HG03045 (cell line): ENCODE measurements around the gene NLRP9.

Source experiments
- ATAC-seq: cut with Tn5 transposase; IDR thresholded peaks from one replicate; pipeline ENCODE4 v1.9.1; 2021; ENCODE audit warnings: mild to moderate bottlenecking, moderate library complexity; ENCODE audit not compliant: unreplicated experiment

Gene NLRP9

GRCh38 chr19:55704494-55705245 is 33.5 kb downstream of the NLRP9 start:
- ATAC-seq: no peak

- ATAC-seq: no peak
Measured at GRCh38 chr19:55703790-55704215, 34.4 kb downstream of the NLRP9 start.

- no peak for ATAC-seq
Measured at GRCh38 chr19:55702131-55702627, 36.0 kb downstream of the NLRP9 start.

DNA sequence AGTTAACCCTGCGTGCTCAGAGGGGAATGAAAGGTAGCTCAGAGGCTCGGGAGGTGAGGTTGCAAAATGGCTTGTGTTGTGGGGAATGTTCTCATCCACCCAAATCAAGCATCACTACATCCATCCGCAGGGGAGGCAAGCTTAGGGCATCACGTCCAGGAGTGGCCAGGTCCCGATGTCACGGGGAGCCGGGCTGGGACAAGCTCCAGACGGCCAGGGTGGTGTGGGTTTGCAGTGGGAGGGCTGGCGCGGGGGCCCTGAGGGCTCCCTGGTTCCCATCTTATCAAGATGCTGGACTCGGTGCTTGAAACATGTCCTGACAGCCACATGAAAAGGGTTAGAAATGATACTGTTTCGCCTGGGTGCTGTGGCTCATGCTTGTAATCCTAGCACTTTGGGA is 37.4 kb downstream of the NLRP9 start:
- ATAC-seq: no peak

DNA sequence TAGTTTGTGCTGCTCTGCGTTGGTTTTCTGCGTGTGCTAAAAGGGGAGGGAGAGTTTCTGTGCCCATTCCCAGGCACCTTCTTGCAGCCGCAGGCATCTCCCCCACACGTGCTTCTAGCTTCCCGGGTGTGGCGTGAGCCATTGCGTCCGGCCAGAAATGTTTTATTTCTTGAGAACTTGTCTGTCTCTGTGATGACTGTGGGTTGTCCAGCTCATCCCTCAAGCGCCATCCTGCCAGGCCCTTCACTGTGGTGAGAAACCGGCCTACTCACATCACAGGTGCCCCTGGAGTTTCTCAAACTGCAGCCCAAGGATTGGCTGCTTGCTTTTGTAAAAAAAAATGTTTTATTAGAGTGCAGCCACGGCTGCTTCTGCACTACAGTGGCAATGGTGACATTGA is 39.0 kb downstream of the NLRP9 start:
- ATAC-seq: no peak

GRCh38 chr19:55698256-55698655 is 39.9 kb downstream of the NLRP9 start:
- ATAC-seq: no peak

- ATAC-seq: no peak
Measured at GRCh38 chr19:55697698-55698097, 40.5 kb downstream of the NLRP9 start.

DNA sequence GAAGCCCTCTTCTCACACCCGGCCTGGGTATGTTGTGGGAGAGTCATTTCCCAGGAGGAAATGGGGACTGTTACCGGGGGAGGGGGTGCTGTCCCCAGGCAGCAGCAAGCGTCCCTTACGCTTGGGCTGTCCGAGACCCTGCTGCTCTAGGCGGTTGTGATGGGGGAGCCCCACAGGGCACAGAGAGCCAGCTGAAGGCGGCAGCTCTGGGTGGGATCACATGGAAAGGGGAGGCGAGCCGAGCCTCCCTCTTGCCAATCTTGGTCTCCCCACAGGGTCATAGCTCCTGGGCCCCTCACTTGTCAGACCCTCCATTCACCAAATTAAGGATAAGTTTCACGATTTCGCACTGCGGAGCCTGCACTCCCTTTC is 41.1 kb downstream of the NLRP9 start:
- ATAC-seq: no peak

DNA sequence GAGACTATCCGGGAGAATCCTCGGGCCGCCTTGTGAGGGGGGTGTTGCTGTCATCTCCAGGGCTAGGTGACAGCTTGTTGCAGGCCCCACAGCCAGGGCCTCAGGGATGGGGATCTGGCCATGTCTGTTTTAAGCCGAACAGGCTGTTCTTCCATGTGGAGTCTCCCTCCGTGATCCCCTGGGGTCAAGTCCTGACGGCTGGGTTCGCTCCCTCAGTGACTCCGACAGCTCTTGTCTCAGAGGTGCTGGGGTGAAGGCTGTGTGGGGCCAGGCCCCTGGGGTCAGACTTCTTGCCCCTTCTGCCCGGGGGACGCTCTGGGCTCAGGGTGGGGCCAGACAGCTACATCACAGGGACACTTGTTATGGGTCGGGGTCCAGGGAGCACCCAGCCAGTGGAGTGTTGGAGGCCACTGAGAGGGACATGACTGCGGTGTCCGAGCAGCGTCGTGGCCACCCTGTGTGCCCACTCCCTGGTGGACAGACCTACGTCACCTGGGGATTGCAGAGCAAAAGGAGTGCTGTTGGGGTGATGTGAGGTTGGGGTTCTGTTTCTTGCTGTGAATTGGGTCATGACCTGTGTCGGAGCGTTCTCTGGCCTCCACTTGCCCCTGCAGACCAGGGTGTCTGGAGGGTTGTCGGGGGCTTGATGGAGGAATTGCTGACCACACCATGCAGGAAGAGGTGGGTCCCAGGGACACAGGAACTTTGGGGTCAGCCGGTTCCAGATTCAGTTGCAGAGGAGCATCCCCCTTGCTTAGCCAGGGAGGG is 41.7 kb downstream of the NLRP9 start:
- no peak for ATAC-seq

DNA sequence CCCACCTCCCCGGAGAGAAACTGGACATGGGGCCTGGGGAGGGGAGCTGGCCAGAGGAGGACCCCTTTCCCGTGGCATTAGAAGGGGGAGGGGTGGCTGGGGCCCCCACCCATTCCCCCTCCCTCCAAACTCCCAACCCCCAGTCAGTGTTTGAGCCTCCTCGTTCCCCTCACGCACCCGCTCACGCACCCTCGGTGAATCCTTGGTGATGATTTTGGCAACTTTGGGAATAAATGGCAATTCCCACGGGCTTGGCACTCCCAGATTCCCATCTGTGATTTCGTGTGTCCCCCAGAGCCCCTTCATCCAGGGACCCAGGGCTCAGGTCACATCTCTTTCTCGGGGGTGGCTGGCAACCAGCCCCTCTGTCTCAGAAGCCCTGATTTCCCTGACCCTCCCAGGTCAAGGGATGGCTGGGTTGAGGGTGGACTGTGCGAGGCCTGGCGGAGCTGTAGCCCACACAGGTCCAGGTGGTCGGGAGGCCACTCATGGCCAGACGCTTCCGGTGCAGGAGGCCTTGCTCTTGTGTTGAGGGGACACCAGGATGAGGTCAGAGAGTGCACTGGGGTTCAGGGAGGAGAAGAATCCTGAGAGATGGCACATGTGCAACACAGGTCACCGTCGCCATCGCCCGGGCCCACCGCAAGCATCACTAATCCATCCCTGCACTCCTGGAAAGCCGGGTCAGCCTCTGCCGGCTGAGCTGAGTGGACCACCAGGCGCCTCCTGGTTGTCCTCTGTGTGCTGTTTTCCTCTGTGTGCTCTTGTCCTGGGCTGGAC is 42.5 kb downstream of the NLRP9 start:
- no peak for ATAC-seq

DNA sequence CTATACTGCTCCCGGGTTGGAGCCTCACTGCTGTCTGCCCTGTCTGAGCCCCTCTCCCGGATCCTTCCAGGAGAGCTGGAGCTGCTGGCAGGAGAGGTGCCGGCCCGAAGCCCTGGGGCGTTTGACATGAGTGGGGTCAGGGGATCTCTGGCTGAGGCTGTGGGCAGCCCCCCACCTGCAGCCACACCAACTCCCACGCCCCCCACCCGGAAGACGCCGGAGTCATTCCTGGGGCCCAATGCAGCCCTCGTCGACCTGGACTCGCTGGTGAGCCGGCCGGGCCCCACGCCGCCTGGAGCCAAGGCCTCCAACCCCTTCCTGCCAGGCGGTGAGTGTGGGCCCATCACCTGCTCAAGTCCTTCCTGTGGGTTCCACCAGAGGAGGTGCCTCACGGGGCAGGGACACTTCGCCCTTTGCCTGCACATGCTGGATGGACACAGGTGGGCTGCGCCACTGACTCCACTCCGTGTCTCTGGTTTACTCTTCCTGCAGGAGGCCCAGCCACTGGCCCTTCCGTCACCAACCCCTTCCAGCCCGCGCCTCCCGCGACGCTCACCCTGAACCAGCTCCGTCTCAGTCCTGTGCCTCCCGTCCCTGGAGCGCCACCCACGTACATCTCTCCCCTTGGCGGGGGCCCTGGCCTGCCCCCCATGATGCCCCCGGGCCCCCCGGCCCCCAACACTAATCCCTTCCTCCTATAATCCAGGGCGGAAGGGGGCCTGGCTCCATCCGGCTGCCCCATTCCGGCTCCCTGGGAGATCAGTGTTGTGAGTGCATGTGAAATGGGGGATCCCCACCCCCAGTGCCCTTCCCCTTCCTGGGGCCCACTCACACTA is 43.3 kb downstream of the NLRP9 start:
- no peak for ATAC-seq

DNA sequence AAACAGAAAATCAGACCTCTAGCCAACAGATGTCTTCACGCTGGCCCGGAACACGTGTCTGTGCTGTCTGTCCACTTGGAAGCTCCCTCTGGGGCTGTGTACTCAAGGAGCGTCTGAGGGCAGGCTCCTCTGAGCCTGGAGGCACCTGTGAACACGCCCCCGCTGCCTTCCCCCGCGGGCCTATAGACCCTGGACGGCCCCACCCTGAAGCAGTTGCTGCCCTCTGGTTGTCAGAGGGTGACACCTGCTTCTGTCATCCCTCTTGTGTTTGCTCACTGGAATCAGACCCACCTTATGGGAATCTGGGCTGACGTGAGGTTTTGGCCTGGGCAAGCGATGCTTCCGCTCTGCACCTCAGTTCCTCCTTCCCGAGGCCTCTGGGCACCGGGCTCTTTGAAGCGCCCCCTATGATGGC is 44.0 kb downstream of the NLRP9 start:
- no peak for ATAC-seq

DNA sequence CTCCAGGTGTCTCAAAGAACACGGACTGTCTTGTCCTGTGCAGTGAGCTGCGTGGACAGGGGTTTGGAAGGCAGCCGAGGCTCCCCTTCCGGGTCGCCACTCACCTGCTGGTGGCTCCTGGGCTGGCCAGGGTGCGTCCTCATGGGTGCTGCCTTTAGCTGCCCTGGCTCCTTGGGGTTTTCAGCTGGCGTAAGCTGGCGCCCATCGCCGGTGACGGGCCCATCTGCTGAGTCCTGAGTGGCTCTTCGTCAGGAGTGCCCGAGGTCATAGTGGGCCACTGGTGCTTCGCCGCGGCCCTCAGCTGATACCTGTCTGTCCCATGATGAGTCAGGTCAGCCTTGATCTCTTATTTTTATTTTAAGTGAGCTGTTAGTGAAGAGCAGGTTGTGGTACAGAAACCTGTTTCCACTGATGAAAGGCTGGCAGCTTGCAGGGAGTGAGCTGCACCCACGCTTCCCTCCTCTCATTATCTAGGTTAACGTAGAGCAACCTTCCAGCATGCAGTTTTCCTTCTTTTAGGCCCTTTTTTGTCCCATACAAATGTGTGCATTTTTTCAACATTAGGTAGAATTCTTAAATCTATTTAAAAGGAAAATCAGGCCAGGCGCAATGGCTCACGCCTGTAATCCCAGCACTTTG is 44.7 kb downstream of the NLRP9 start:
- ATAC-seq: no peak

GRCh38 chr19:55692681-55693081 is 45.5 kb downstream of the NLRP9 start:
- no peak for ATAC-seq

DNA sequence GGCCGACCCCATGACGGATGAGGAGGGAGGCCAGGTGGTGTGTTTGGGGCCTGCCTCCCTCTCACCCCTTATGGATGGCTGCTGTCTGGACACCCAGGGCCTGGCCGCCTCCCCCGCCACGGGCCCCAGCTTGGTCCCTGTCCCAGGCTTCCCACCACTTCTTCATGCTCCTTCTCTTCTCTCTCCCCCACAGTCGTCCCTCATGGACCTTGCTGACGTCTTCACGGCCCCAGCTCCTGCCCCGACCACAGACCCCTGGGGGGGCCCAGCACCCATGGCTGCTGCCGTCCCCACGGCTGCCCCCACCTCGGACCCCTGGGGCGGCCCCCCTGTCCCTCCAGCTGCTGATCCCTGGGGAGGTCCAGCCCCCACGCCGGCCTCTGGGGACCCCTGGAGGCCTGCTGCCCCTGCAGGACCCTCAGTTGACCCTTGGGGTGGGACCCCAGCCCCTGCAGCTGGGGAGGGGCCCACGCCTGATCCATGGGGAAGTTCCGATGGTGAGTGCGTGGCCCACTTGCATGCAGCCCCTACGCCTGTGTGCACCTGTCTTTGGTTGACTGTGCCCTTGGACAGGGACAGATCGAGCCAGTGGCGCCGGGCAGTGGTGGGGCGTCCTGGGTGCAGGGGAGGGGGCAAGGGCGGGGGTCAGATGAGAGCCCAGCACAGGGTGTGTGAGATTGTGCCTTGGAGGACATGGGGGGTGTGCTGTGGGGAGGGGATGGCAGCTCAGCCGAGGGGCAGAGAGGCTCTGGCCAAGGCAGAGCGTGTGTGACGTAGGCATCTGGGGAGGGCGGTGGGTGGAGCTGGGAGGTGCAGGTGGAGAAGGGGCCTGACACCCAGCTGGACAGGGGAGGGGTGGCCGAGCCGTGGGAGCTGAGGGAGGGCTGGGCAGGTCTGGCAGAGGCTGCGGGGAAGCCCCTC is 46.4 kb downstream of the NLRP9 start:
- no peak for ATAC-seq

GRCh38 chr19:55690769-55691545 is 47.2 kb downstream of the NLRP9 start:
- no peak for ATAC-seq

- no peak for ATAC-seq
Measured at GRCh38 chr19:55690109-55690768, 48.0 kb downstream of the NLRP9 start.
